ENCODE results near the gene TAOK2. TPM values are rescaled to one million over a fixed set of nuclear protein-coding genes. Genes with fewer than 3 reads are reported as not detected.

The TAOK2 gene
- total and polyA plus RNA-seq, 2 of the 13 experiments (the other 11 are each of a cell fraction or from before 2014, with no cell fraction given): 17.4 to 43.2 TPM

- TF ChIP-seq LRRFIP1 (CRISPR knock-in tag; conservative IDR thresholded peaks at IDR 0.05) (no peak), SAP130 (CRISPR knock-in tag; IDR thresholded peaks at IDR 0.05; ENCODE audit: low read depth) (peak; percentile 95), GRHL1 (CRISPR knock-in tag; conservative IDR thresholded peaks at IDR 0.05) (no peak), IRX3 (CRISPR knock-in tag; IDR thresholded peaks at IDR 0.05; ENCODE audit: borderline replicate concordance, low read depth) (peak; percentile 84), ARID4A (CRISPR knock-in tag; IDR thresholded peaks at IDR 0.05; ENCODE audit: borderline replicate concordance) (peak; percentile 89), KLF6 (CRISPR knock-in tag; IDR thresholded peaks at IDR 0.05) (peak; percentile 93), ZGPAT (CRISPR knock-in tag; IDR thresholded peaks at IDR 0.05) (peak; percentile 87; the same call in 1 of the 2 replicates), ZNF292 (CRISPR knock-in tag; IDR thresholded peaks at IDR 0.05; ENCODE audit: borderline replicate concordance, low read depth) (no peak; the same call in 1 of the 2 replicates), ESRRA (CRISPR knock-in tag; IDR thresholded peaks at IDR 0.05; ENCODE audit: low read depth) (no peak; the same call in 1 of the 2 replicates), NR3C1 (CRISPR knock-in tag; IDR thresholded peaks at IDR 0.05) (no peak), ATAD3A (CRISPR knock-in tag; IDR thresholded peaks at IDR 0.05) (no peak; the same call in 1 of the 2 replicates), ZNF431 (CRISPR knock-in tag; IDR thresholded peaks at IDR 0.05; ENCODE audit: borderline replicate concordance, low read depth) (peak; percentile 54; the same call in 1 of the 2 replicates), CTCF (CRISPR knock-in tag; IDR thresholded peaks at IDR 0.05) (no peak; the same call in 1 of the 2 replicates), MED13 (CRISPR knock-in tag; IDR thresholded peaks at IDR 0.05) (peak; percentile 88)
Observed at GRCh38 chr16:29925781-29926710, 47.6 kb upstream of the TAOK2 start, which contains the start of gene KCTD13 (continued).

Data from HepG2 (cell line).